Adrenal gland (tissue), 12 donors: ENCODE measurements around the gene TEK. TPM values are rescaled to one million over a fixed set of nuclear protein-coding genes. Genes with fewer than 3 reads are reported as not detected.

ENCODE experiments used
- DNase-seq, 7 donors: peaks; one replicate each; pipeline ENCODE4 v3.0.0-alpha.2; 2019 to 2020
- H3K27ac ChIP-seq, 5 donors: fragments of 200-600 bp; sonication (generic) in 4 of 5; 1 replicate in 3 of 5; 2 replicates in 2 of 5; pipeline versions ENCODE4 v1.5.1 to v1.8.0; 2016 to 2020; ENCODE audit warnings: mild to moderate bottlenecking in 1 of 5
- H3K27me3 ChIP-seq: fragments of 200-600 bp; 2 replicates; pipeline ENCODE4 v1.8.0; 2021
- H3K36me3 ChIP-seq, 2 donors: fragments of 200-600 bp; replicated peaks in 1 of 2; 1 replicate in 1 of 2; 2 replicates in 1 of 2; pipeline versions ENCODE4 v1.5.1 to v1.8.0; 2018 to 2022
- H3K4me1 ChIP-seq, 2 donors: fragments of 200-600 bp; replicated peaks in 1 of 2; 1 replicate in 1 of 2; 2 replicates in 1 of 2; pipeline versions ENCODE4 v1.5.1 to v1.8.0; 2018 to 2021
- H3K4me3 ChIP-seq, 4 donors: fragments of 200-600 bp; sonication (generic) in 3 of 4; one replicate each; pipeline ENCODE4 v1.5.1; 2016 to 2018
- H3K9me3 ChIP-seq, 3 donors: fragments of 200-600 bp; sonication (generic) in 1 of 3; replicated peaks in 1 of 3; 1 replicate in 2 of 3; 2 replicates in 1 of 3; pipeline versions ENCODE4 v1.5.1 to v1.8.0; 2016 to 2021
- POLR2A ChIP-seq, 2 donors: fragments of 450-650 bp; IDR thresholded peaks; one replicate each; pipeline ENCODE4 v1.6.1; 2017; ENCODE audit warnings: antibody characterized with exemption in 2 of 2, mild to moderate bottlenecking in 2 of 2, moderate library complexity in 1 of 2
- WGBS, 4 donors: extraction: QIAGEN DNeasy Blood & Tissue Kit in 2 of 4; methylation state at CpG; one replicate each; pipeline versions ENCODE4 v1.1.5 to v1.1.7; 2013 to 2017; 5-methylcytosine and 5-hydroxymethylcytosine counted together
- intact Hi-C, 2 donors: fragments of 100-400 bp; cut with DNase I; formaldehyde crosslinking; loops; one replicate each; pipeline versions ENCODE4 v1.14.1 to v1.15.0; 2022 to 2023
- polyA plus RNA-seq, 3 donors: library from polyadenylated mRNA; stranded (reverse); fragments of 200-250 nt in 2 of 3; fragments of 350-450 nt in 1 of 3; fragmentation: Illumina TruSeq in 1 of 3; extraction: RNeasy Lipid Tissue Mini Kit (QIAGEN cat#74804) in 1 of 3; gene quantifications; one replicate each; pipeline ENCODE4 v1.2.3, GENCODE V29; 2013 to 2014
- total RNA-seq, 9 donors: library from RNA; depleted of rRNA in 4 of 9; stranded (reverse); fragments of >200 nt in 4 of 9; fragments of 120-200 nt in 1 of 9; fragmentation: NEBNext Ultra II Directional in 1 of 9; extraction: Animal tissue kit (Norgen Biotek cat#: 25700) in 1 of 9; gene quantifications; one replicate each; pipeline versions ENCODE4 v1.1.0 to v1.2.4, GENCODE V29; 2013 to 2023
- TF ChIP-seq, protein P1 (sequence below), 6 experiments: fragments of 450-650 bp in 4 of 6; fragments of 200-600 bp in 2 of 6; sonication (generic) in 1 of 6; IDR thresholded peaks; 1 replicate in 5 of 6; 2 replicates in 1 of 6; pipeline versions ENCODE4 v1.5.1 to v1.8.0; 2016 to 2021; ENCODE audit warnings: antibody characterized with exemption in 6 of 6, mild to moderate bottlenecking in 2 of 6, moderate library complexity in 1 of 6
- donor health status: healthy with polysubstance abuse.
- donor health status: Bipolar disorder and iron deficiency.
- donor health status: DM: yes; HTN: yes; CAD: no.
- donor health status: DM: no; HTN: no; CAD: no.
- donor health status: DM: no; HTN: no; CAD: no.
- donor health status: DM: yes; HTN: yes; CAD: no.

TEK gene
- total and polyA plus RNA-seq, 12 donors: 2.7 to 27.9 (median 19.3) TPM

DNA sequence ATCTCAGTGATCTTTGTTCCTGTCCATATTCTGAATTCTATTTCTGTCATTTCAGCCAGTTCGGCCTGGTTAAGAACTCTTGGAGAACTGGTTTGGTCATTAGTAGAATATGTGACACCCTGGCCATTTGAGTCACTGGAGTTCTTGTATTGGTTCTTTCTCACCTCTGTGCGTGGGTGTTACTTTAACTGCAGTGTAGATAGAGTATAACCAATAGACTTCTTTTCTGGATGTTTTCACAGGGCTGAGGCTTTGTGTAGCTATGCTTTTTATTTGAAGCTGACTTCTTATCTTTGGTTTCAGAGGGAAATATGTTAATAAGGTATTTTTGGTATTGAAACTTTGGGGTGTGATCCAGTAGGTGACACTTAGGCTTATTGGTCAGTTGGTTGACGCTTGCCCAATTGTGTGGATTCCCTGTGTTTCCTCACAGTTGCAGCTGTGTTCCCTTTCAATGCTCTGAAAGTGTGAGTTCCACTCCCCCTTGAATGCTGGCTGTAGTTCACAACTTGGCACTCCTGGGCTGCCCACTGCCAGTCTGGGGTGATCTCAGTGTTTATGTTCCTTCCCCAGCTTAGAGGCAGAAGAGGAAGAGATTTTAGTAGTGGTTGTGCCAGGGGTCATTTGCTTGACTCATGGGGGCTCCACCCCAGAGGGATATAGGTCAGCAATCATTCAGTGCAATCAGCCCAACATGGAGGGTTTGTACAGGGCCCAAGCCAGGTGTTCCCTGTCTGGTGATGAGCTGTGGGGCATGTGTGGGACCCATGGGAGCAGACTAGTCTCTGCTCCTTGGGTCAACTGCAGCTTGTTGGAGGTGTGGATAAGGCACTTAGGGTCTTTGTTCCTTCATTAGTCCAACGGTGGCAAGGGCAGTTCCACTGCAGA is 34.9 kb upstream of the TEK start:
- H3K4me3 ChIP-seq: no peak overlapping the region
- H3K36me3 ChIP-seq: no peaks in the 10 kb centered on the region
- no peaks in the 10 kb centered on the region for H3K27me3 ChIP-seq
- H3K4me1 ChIP-seq: no peaks in the 10 kb centered on the region
- TF ChIP-seq, protein P1, sequence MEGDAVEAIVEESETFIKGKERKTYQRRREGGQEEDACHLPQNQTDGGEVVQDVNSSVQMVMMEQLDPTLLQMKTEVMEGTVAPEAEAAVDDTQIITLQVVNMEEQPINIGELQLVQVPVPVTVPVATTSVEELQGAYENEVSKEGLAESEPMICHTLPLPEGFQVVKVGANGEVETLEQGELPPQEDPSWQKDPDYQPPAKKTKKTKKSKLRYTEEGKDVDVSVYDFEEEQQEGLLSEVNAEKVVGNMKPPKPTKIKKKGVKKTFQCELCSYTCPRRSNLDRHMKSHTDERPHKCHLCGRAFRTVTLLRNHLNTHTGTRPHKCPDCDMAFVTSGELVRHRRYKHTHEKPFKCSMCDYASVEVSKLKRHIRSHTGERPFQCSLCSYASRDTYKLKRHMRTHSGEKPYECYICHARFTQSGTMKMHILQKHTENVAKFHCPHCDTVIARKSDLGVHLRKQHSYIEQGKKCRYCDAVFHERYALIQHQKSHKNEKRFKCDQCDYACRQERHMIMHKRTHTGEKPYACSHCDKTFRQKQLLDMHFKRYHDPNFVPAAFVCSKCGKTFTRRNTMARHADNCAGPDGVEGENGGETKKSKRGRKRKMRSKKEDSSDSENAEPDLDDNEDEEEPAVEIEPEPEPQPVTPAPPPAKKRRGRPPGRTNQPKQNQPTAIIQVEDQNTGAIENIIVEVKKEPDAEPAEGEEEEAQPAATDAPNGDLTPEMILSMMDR (IDR thresholded peaks at IDR 0.05): no peak
- no peak for TF ChIP-seq POLR2A (IDR thresholded peaks at IDR 0.05)
- 65 to 89% (median 72%) methylated on average over 3 to 4 of the region's 4 CpGs for WGBS, 4 donors
- H3K9me3 ChIP-seq: no peaks in the 10 kb centered on the region
- DNase-seq: no peak
- intact Hi-C loops: no loop called here
- H3K27ac ChIP-seq: no peak overlapping the region

DNA sequence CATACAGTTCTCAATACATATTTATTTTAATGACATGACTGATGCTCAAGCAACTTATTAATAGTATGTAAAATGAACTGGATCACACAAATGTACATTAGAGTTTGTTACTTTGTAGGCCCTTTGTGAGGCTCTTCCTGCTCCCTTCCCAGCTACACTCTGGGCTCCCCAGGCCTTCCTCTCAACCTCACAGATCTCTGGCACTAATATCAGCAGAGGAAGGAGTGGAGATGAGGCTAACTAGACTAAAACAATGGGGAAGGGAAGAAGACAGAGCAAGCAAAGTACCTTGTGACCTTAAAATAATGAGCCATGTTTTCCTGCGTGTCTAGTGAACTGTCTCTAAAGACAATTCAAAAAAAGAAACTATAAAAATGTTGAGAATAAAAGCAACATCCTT is 30.3 kb upstream of the TEK start:
- Histone ChIP-seq H3K9me3 (no peaks in the 10 kb centered on the region), H3K27me3 (no peaks in the 10 kb centered on the region), H3K4me3 (no peak overlapping the region), H3K27ac (no peak overlapping the region), H3K4me1 (no peaks in the 10 kb centered on the region), H3K36me3 (no peaks in the 10 kb centered on the region)
- whole genome bisulfite sequencing, 4 donors: 76 to 88% (median 80%) methylated on average over 1 of the region's 1 CpG
- no peak for DNase-seq
- TF ChIP-seq POLR2A (IDR thresholded peaks at IDR 0.05): no peak
- TF ChIP-seq, protein P1 (IDR thresholded peaks at IDR 0.05): no peak
- intact Hi-C loops: no loop called here

DNA sequence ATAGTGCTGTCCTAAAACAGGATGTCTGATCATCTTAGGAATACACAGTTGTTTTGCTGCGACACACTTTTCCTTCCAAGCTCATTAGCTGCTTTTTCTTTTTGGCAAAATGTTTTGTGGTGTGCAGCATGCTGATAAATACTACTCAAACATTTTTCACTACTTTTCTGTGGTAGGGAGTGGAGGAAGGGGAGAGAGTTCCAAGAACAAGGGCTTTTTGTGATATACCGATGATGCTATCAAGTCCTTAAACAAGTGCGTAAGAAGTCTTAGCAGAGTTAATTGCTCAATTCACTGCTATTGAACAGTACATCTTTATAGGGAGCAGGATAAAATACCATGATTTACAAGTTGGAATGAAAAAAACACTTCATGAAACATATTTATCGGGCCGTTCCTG is 23.6 kb upstream of the TEK start:
- intact Hi-C loops: no loop called here
- TF ChIP-seq POLR2A (IDR thresholded peaks at IDR 0.05): no peak
- TF ChIP-seq, protein P1 (IDR thresholded peaks at IDR 0.05): no peak
- Histone ChIP-seq H3K4me1 (no peaks in the 10 kb centered on the region), H3K27ac (no peak overlapping the region), H3K4me3 (no peak overlapping the region), H3K36me3 (no peaks in the 10 kb centered on the region), H3K27me3 (no peaks in the 10 kb centered on the region), H3K9me3 (no peaks in the 10 kb centered on the region)
- no peak for DNase-seq
- WGBS, 4 donors: 85 to 89% (median 86%) methylated on average over 5 of the region's 5 CpGs

DNA sequence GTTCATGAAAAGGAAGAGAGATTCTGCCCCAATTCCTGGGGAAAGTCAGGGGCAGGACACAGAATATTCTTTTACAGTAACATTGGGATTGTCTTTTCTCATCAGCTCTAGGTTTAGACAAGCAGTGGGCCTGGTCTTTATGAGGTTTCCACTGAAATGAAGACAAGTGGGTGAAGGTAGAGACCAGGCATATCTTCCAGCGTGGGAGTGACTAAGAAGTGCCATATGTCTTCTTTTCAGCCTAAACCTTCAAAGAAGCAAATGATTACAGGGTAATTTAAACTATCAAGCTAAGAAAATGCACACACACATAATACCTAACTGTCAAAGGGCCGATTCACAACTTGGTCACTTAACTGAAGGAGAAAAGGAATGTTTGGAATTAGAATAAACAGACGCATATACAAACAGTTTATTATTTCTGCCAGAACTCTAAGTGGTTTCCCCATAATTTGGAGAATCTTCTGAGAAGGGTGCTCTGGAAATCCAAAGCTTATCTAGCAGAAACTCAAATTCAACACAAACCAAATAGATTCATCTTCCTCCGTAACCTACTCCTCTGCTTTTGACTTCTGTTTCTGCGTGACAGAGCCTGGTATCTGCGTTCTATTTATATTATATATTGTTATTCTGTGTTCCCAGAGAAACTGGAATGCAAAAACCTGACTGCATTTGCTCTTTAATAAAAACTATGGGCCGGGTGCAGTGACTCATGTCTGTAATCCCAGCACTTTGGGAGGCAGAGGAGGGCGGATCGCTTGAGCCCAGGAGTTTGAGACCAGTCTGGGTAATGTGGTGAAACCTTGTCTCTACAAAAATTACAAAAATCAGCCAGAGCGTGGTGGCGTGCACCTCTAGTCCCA is 22.0 kb upstream of the TEK start:
- Histone ChIP-seq H3K36me3 (no peaks in the 10 kb centered on the region), H3K27ac (no peak overlapping the region), H3K9me3 (no peaks in the 10 kb centered on the region), H3K4me3 (no peak overlapping the region), H3K27me3 (no peaks in the 10 kb centered on the region), H3K4me1 (no peaks in the 10 kb centered on the region)
- no peak for DNase-seq
- WGBS, 4 donors: 69 to 81% (median 78%) methylated on average over 11 of the region's 11 CpGs
- TF ChIP-seq, protein P1 (IDR thresholded peaks at IDR 0.05): no peak
- no peak for TF ChIP-seq POLR2A (IDR thresholded peaks at IDR 0.05)
- intact Hi-C loops: no loop called here
